Measurements from ENCODE around the gene PTCSC3. TPM values are rescaled to one million over a fixed set of nuclear protein-coding genes. Genes with fewer than 3 reads are reported as not detected.

PTCSC3 gene
- total and polyA plus RNA-seq, 2 experiments from 2014 or later, result not detected

DNA sequence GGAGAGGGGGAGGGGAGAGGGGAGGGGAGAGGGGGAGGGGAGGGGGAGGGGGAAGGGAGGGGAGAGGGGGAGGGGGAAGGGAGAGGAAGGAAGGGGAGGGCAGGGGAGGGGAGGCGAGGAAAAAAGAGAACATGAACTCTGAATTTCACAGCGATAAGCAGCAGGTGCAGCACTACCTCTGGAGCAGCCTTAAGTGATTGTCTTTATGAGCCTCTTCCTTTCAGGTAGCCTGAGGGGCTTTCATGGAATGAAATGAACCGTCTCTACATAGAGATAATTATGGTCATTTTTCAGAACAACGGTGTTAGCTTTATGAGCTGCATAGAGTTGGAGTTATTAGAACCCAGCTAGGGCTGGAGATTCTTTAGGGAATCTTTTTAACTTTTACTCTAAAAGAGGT is 18.1 kb upstream of the PTCSC3 start:
- Histone ChIP-seq H3K4me1 (ENCODE audit: insufficient read depth) (no peaks in the 10 kb centered on the region), H3K9me3 (ENCODE audit: low read depth) (no peaks in the 10 kb centered on the region), H3K4me3 (no peak overlapping the region), H3K36me3 (replicated peaks; ENCODE audit: insufficient read depth, low read depth) (no peaks in the 10 kb centered on the region), H3K27ac (no peak overlapping the region), H3K9me2 (replicated peaks; ENCODE audit: insufficient read depth) (no peaks in the 10 kb centered on the region), H4K20me1 (ENCODE audit: insufficient read depth, poor library complexity, severe bottlenecking) (no peaks in the 10 kb centered on the region), H3K79me2 (no peaks in the 10 kb centered on the region), H3K4me2 (no peak overlapping the region), H2AFZ (no peak overlapping the region), H3K27me3 (peaks cover 3% of the 10 kb centered on the region)
- no peak for DNase-seq (ENCODE audit: low spot score)
- 73% methylated on average over 2 of the region's 4 CpGs for WGBS (ENCODE audit: low lambda C conversion rate, missing lambda C conversion rate)
- TF ChIP-seq EZH2 (IDR thresholded peaks at IDR 0.05; ENCODE audit: borderline replicate concordance), result no peak
- TF ChIP-seq, protein P1, sequence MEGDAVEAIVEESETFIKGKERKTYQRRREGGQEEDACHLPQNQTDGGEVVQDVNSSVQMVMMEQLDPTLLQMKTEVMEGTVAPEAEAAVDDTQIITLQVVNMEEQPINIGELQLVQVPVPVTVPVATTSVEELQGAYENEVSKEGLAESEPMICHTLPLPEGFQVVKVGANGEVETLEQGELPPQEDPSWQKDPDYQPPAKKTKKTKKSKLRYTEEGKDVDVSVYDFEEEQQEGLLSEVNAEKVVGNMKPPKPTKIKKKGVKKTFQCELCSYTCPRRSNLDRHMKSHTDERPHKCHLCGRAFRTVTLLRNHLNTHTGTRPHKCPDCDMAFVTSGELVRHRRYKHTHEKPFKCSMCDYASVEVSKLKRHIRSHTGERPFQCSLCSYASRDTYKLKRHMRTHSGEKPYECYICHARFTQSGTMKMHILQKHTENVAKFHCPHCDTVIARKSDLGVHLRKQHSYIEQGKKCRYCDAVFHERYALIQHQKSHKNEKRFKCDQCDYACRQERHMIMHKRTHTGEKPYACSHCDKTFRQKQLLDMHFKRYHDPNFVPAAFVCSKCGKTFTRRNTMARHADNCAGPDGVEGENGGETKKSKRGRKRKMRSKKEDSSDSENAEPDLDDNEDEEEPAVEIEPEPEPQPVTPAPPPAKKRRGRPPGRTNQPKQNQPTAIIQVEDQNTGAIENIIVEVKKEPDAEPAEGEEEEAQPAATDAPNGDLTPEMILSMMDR (IDR thresholded peaks at IDR 0.05; ENCODE audit: poor library complexity), result no peak
- no peak for TF ChIP-seq EZH2phosphoT487 (IDR thresholded peaks at IDR 0.05; ENCODE audit: low read depth, severe bottlenecking, unreplicated experiment)

DNA sequence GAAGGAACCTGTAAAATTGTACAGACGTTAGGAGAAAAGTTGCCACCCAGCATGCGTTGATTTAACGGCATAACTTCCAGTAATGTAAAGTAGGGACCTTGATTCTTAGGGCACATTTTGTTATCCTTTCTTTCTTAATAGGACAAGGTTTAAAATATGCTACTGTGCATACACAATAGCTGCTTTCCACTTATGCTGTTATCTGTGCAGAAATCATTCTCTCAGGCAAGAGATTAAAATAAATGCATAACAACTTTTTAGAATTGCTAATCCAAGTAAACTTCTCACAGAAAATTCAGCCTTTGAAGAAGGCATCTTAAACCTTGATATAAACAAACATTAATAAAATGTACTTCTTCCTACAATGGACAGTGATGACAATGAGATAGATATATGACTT is 16.0 kb upstream of the PTCSC3 start:
- Histone ChIP-seq H3K9me3 (ENCODE audit: low read depth) (no peaks in the 10 kb centered on the region), H3K27ac (no peak overlapping the region), H3K79me2 (no peaks in the 10 kb centered on the region), H4K20me1 (ENCODE audit: insufficient read depth, poor library complexity, severe bottlenecking) (no peaks in the 10 kb centered on the region), H2AFZ (no peak overlapping the region), H3K36me3 (replicated peaks; ENCODE audit: insufficient read depth, low read depth) (no peaks in the 10 kb centered on the region), H3K9me2 (replicated peaks; ENCODE audit: insufficient read depth) (no peaks in the 10 kb centered on the region), H3K4me3 (no peak overlapping the region), H3K4me1 (ENCODE audit: insufficient read depth) (no peaks in the 10 kb centered on the region), H3K4me2 (no peak overlapping the region), H3K27me3 (peaks cover 3% of the 10 kb centered on the region)
- DNase-seq (ENCODE audit: low spot score), result no peak
- WGBS (ENCODE audit: low lambda C conversion rate, missing lambda C conversion rate), result 89% methylated on average over 3 of the region's 3 CpGs
- TF ChIP-seq, protein P1 (IDR thresholded peaks at IDR 0.05; ENCODE audit: poor library complexity), result no peak
- TF ChIP-seq EZH2phosphoT487 (IDR thresholded peaks at IDR 0.05; ENCODE audit: low read depth, severe bottlenecking, unreplicated experiment) (no peak), EZH2 (IDR thresholded peaks at IDR 0.05; ENCODE audit: borderline replicate concordance) (no peak)

DNA sequence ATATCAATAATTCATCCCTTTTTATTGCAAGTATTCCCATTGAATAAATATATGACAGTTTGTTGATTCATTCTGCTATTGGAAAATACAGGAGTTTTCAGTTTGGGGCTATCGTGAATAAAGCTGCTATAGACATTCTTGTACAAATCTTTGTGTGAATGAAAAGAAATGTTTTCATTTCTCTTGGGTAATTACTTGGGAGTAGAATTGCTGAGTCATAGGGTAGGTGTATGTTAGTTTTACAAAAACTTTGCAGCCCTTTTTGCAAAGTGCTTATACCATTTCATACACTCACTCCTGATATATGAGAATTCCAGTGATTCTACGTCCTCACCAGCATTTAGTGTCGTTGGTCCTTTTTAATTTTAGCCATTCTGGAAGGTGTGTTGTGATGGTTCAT is 6.9 kb upstream of the PTCSC3 start:
- TF ChIP-seq EZH2phosphoT487 (IDR thresholded peaks at IDR 0.05; ENCODE audit: low read depth, severe bottlenecking, unreplicated experiment) (no peak), EZH2 (IDR thresholded peaks at IDR 0.05; ENCODE audit: borderline replicate concordance) (no peak)
- TF ChIP-seq, protein P1 (IDR thresholded peaks at IDR 0.05; ENCODE audit: poor library complexity), result no peak
- H3K9me2 ChIP-seq (replicated peaks; ENCODE audit: insufficient read depth), result no peaks in the 10 kb centered on the region
- no peak overlapping the region for H3K4me3 ChIP-seq
- no peaks in the 10 kb centered on the region for H4K20me1 ChIP-seq (ENCODE audit: insufficient read depth, poor library complexity, severe bottlenecking)
- 78% methylated on average over 3 of the region's 3 CpGs for WGBS (ENCODE audit: low lambda C conversion rate, missing lambda C conversion rate)
- H3K4me2 ChIP-seq, result no peak overlapping the region
- no peaks in the 10 kb centered on the region for H3K36me3 ChIP-seq (replicated peaks; ENCODE audit: insufficient read depth, low read depth)
- DNase-seq (ENCODE audit: low spot score), result no peak
- no peak overlapping the region for H3K27ac ChIP-seq
- no peaks in the 10 kb centered on the region for H3K79me2 ChIP-seq
- H3K27me3 ChIP-seq, result no peaks in the 10 kb centered on the region
- H3K9me3 ChIP-seq (ENCODE audit: low read depth), result no peaks in the 10 kb centered on the region
- no peaks in the 10 kb centered on the region for H3K4me1 ChIP-seq (ENCODE audit: insufficient read depth)
- H2AFZ ChIP-seq, result no peak overlapping the region

DNA sequence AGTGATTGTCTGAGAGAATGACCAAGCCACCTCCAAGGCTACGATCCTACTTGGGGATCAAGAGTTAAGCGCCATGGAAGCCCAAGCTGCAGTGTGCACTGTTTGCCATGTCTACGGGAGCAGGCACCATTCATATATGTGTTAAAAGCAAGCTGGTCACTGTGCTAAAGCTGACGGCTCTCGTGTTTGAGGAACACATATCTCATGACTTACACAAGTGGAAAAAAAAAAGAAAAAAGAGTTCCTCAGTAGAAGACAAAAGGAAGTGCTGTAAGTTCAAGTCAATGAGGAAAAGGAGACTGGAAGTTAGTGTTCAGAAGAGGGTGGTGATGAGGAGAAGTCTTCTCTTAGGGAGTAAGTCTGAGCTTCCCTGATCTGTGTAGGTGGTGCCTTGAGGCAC is 4.9 kb upstream of the PTCSC3 start:
- DNase-seq (ENCODE audit: low spot score), result no peak
- H3K79me2 ChIP-seq, result no peaks in the 10 kb centered on the region
- no peaks in the 10 kb centered on the region for H3K9me3 ChIP-seq (ENCODE audit: low read depth)
- no peaks in the 10 kb centered on the region for H3K36me3 ChIP-seq (replicated peaks; ENCODE audit: insufficient read depth, low read depth)
- no peak overlapping the region for H2AFZ ChIP-seq
- TF ChIP-seq EZH2phosphoT487 (IDR thresholded peaks at IDR 0.05; ENCODE audit: low read depth, severe bottlenecking, unreplicated experiment) (no peak), EZH2 (IDR thresholded peaks at IDR 0.05; ENCODE audit: borderline replicate concordance) (no peak)
- TF ChIP-seq, protein P1 (IDR thresholded peaks at IDR 0.05; ENCODE audit: poor library complexity), result no peak
- H3K27ac ChIP-seq, result no peak overlapping the region
- no peaks in the 10 kb centered on the region for H3K9me2 ChIP-seq (replicated peaks; ENCODE audit: insufficient read depth)
- no peak overlapping the region for H3K4me3 ChIP-seq
- no peaks in the 10 kb centered on the region for H4K20me1 ChIP-seq (ENCODE audit: insufficient read depth, poor library complexity, severe bottlenecking)
- H3K4me2 ChIP-seq, result no peak overlapping the region
- no peaks in the 10 kb centered on the region for H3K27me3 ChIP-seq
- H3K4me1 ChIP-seq (ENCODE audit: insufficient read depth), result no peaks in the 10 kb centered on the region
- 94% methylated on average over 5 of the region's 5 CpGs for WGBS (ENCODE audit: low lambda C conversion rate, missing lambda C conversion rate)

All from hepatocyte (in vitro differentiated cells).